ENCODE results near the gene AGBL5. TPM values are rescaled to one million over a fixed set of nuclear protein-coding genes. Genes with fewer than 3 reads are reported as not detected.

AGBL5 gene
- total and polyA plus RNA-seq, 9 of the 15 experiments (the other 6 are each of a cell fraction or from before 2014, with no cell fraction given): 3.3 to 52.7 (median 26.2) TPM

DNA sequence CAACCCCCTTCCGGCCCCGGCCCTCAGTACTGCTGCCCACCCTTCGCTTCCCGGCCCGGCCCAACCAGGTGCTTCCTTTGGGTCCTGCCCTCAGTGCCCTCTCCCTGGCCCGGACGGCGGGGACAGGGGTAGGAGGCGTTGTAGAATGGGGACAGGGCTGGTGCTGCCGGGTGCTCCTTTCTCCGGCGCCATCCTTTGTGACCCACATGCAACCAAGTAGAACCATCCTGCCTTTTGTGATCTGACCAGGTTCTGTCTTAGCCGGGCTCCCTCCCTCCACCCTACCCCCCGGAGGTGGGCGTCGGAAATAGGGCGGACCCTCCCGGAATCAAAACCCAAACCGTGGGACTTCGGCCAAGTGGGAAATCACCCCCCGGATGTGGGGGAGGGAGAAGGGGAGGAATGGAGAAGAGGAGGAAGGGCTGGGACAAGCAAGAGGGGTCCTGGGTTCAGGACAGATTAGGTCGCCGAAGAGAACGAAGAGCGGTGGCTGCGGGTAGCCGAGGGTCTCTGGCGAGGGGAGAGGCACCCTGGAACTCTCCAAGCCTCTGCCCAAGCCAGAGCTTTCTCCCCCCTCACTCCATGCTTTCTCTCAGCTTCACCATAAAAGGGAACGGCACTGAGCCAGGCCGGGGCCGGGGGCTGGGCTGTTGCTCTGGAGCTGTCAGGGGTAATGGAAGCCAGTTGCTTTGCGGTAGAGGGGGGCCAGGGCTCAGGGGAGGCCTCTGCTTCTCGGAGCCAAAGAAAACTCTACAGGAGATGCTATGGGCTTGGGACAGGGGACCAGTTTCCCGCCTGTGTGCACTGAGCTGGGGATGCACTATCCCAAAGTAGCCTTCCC lies 20.7 kb downstream of the AGBL5 start (continued):
- TF ChIP-seq, protein P1, sequence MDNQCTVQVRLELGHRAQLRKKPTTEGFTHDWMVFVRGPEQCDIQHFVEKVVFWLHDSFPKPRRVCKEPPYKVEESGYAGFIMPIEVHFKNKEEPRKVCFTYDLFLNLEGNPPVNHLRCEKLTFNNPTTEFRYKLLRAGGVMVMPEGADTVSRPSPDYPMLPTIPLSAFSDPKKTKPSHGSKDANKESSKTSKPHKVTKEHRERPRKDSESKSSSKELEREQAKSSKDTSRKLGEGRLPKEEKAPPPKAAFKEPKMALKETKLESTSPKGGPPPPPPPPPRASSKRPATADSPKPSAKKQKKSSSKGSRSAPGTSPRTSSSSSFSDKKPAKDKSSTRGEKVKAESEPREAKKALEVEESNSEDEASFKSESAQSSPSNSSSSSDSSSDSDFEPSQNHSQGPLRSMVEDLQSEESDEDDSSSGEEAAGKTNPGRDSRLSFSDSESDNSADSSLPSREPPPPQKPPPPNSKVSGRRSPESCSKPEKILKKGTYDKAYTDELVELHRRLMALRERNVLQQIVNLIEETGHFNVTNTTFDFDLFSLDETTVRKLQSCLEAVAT (IDR thresholded peaks at IDR 0.05): no peak
- peak; percentile 54; the same call in 1 of the 2 replicates for TF ChIP-seq ZNF75A (CRISPR knock-in tag; IDR thresholded peaks at IDR 0.05)
- TF ChIP-seq TEAD2 (tag; IDR thresholded peaks at IDR 0.05): no peak
- TF ChIP-seq BDP1 (IDR thresholded peaks at IDR 0.05; ENCODE audit: insufficient read depth, insufficient read length): no peak
- 0 out of 2 replicates have a peak, but pooled peaks have one; percentile 36 for TF ChIP-seq ZNF589 (CRISPR knock-in tag; IDR thresholded peaks at IDR 0.05; ENCODE audit: low read depth)
- no peak for TF ChIP-seq CEBPG (CRISPR knock-in tag; IDR thresholded peaks at IDR 0.05)
- TF ChIP-seq CEBPG (tag; conservative IDR thresholded peaks at IDR 0.05 in 1 of 2, IDR thresholded peaks at IDR 0.05 in 1 of 2): no peak
- TF ChIP-seq PCBP1 (IDR thresholded peaks at IDR 0.05; ENCODE audit: low read depth, low read length, poor library complexity, severe bottlenecking): no peak
- TF ChIP-seq ZNF76 (CRISPR knock-in tag; IDR thresholded peaks at IDR 0.05; ENCODE audit: borderline replicate concordance): 0 out of 2 replicates have a peak, but pooled peaks have one; percentile 54
- TF ChIP-seq ZNF507 (tag; conservative IDR thresholded peaks at IDR 0.05): no peak
- TF ChIP-seq, protein P2, sequence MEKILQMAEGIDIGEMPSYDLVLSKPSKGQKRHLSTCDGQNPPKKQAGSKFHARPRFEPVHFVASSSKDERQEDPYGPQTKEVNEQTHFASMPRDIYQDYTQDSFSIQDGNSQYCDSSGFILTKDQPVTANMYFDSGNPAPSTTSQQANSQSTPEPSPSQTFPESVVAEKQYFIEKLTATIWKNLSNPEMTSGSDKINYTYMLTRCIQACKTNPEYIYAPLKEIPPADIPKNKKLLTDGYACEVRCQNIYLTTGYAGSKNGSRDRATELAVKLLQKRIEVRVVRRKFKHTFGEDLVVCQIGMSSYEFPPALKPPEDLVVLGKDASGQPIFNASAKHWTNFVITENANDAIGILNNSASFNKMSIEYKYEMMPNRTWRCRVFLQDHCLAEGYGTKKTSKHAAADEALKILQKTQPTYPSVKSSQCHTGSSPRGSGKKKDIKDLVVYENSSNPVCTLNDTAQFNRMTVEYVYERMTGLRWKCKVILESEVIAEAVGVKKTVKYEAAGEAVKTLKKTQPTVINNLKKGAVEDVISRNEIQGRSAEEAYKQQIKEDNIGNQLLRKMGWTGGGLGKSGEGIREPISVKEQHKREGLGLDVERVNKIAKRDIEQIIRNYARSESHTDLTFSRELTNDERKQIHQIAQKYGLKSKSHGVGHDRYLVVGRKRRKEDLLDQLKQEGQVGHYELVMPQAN (IDR thresholded peaks at IDR 0.05; ENCODE audit: borderline replicate concordance): no peak
- no peak for TF ChIP-seq RUNX1 (IDR thresholded peaks at IDR 0.05; ENCODE audit: low read depth)
- no peak for TF ChIP-seq HNRNPLL (IDR thresholded peaks at IDR 0.05; ENCODE audit: low read depth, low read length, poor library complexity, severe bottlenecking)
- no peak for TF ChIP-seq TGIF2 (CRISPR knock-in tag; IDR thresholded peaks at IDR 0.05)
- peak; percentile 65 for TF ChIP-seq ETV1 (tag; conservative IDR thresholded peaks at IDR 0.05; ENCODE audit: low read depth)
- no peak; the same call in 1 of the 2 replicates for TF ChIP-seq USF1 (CRISPR knock-in tag; IDR thresholded peaks at IDR 0.05)
- no peak for TF ChIP-seq CCAR2 (IDR thresholded peaks at IDR 0.05; ENCODE audit: low read depth, low read length)
- no peak for TF ChIP-seq PHF21A (IDR thresholded peaks at IDR 0.05; ENCODE audit: borderline replicate concordance, low read depth)
- TF ChIP-seq, protein P3, sequence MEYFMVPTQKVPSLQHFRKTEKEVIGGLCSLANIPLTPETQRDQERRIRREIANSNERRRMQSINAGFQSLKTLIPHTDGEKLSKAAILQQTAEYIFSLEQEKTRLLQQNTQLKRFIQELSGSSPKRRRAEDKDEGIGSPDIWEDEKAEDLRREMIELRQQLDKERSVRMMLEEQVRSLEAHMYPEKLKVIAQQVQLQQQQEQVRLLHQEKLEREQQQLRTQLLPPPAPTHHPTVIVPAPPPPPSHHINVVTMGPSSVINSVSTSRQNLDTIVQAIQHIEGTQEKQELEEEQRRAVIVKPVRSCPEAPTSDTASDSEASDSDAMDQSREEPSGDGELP (CRISPR knock-in tag; IDR thresholded peaks at IDR 0.05; ENCODE audit: borderline replicate concordance): peak; percentile 39; the same call in 1 of the 2 replicates
- TF ChIP-seq, protein P4, sequence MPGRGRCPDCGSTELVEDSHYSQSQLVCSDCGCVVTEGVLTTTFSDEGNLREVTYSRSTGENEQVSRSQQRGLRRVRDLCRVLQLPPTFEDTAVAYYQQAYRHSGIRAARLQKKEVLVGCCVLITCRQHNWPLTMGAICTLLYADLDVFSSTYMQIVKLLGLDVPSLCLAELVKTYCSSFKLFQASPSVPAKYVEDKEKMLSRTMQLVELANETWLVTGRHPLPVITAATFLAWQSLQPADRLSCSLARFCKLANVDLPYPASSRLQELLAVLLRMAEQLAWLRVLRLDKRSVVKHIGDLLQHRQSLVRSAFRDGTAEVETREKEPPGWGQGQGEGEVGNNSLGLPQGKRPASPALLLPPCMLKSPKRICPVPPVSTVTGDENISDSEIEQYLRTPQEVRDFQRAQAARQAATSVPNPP (IDR thresholded peaks at IDR 0.05; ENCODE audit: borderline replicate concordance, insufficient read depth, insufficient read length): no peak
- no peak for TF ChIP-seq RBM22 (IDR thresholded peaks at IDR 0.05; ENCODE audit: low read depth, low read length, poor library complexity, severe bottlenecking)
